OCI-LY7 (cell line): ENCODE measurements around the gene RAET1E. TPM values are rescaled to one million over a fixed set of nuclear protein-coding genes. Genes with fewer than 3 reads are reported as not detected.

Source experiments
- BruUV-seq: library from RNA; stranded (reverse); fragments of 400-500 nt; replicated peaks from 2 replicates; lab custom pipeline; 2021; lab: Mats Ljungman, UMichigan
- CTCF ChIA-PET: fragments of 300-600 bp; sonication (Branson Sonifier 250); formaldehyde crosslinking; loops from one replicate; lab custom pipeline; 2022; ENCODE audit warnings: antibody characterized with exemption; ENCODE audit not compliant: unreplicated experiment; lab: Charles Lee
- POLR2A ChIA-PET: fragments of 300-600 bp; sonication (Branson Sonifier 250); formaldehyde crosslinking; loops from one replicate; lab custom pipeline; 2022; ENCODE audit warnings: antibody characterized with exemption; lab: Charles Lee
- DNase-seq: peaks from one replicate; pipeline ENCODE4 v3.0.0-alpha.2; 2015; ENCODE audit warnings: low spot score
- H2AFZ ChIP-seq: fragments of 200-600 bp; sonication (generic), shearing (Covaris generic); 2 replicates; pipeline ENCODE4 v1.6.1; 2014; ENCODE audit warnings: mild to moderate bottlenecking, antibody characterized with exemption, low read length, moderate library complexity
- H3K27ac ChIP-seq: fragments of 200-600 bp; sonication (generic); 2 replicates; pipeline ENCODE4 v1.5.1; 2014; ENCODE audit warnings: mixed run types, low read depth, mild to moderate bottlenecking, moderate library complexity, low read length, inconsistent platforms; ENCODE audit not compliant: poor library complexity, severe bottlenecking
- H3K36me3 ChIP-seq: fragments of 200-600 bp; sonication (generic); 2 replicates; pipeline ENCODE4 v1.6.1; 2014; ENCODE audit warnings: mild to moderate bottlenecking, antibody characterized with exemption, low read length, moderate library complexity, mixed read lengths; ENCODE audit not compliant: insufficient read depth
- H3K4me1 ChIP-seq: fragments of 200-600 bp; sonication (generic); 2 replicates; pipeline ENCODE4 v1.5.1; 2014; ENCODE audit warnings: mild to moderate bottlenecking, low read length; ENCODE audit not compliant: insufficient read depth, poor library complexity, severe bottlenecking
- H3K4me2 ChIP-seq: fragments of 200-600 bp; sonication (generic); 2 replicates; pipeline ENCODE4 v1.6.1; 2014; ENCODE audit warnings: mild to moderate bottlenecking, low read length
- H3K4me3 ChIP-seq: fragments of 200-600 bp; sonication (generic); 2 replicates; pipeline ENCODE4 v1.5.1; 2014; ENCODE audit warnings: mild to moderate bottlenecking, low read depth, low read length; ENCODE audit not compliant: poor library complexity, severe bottlenecking
- H3K79me2 ChIP-seq: fragments of 200-600 bp; sonication (generic); 2 replicates; pipeline ENCODE4 v1.6.1; 2016; ENCODE audit warnings: low read depth, mild to moderate bottlenecking, low read length, moderate library complexity, mixed read lengths; ENCODE audit not compliant: insufficient read depth
- H3K9me2 ChIP-seq: fragments of 200-600 bp; sonication (generic); 2 replicates; pipeline ENCODE4 v1.6.1; 2016; ENCODE audit warnings: mild to moderate bottlenecking, low read length, mixed read lengths; ENCODE audit not compliant: insufficient read depth
- H3K9me3 ChIP-seq: fragments of 200-600 bp; sonication (generic); 2 replicates; pipeline ENCODE4 v1.6.1; 2014; ENCODE audit warnings: mild to moderate bottlenecking, mixed run types, low read length, mixed read lengths
- H4K20me1 ChIP-seq: fragments of 200-600 bp; sonication (generic); 2 replicates; pipeline ENCODE4 v1.6.1; 2014; ENCODE audit warnings: mild to moderate bottlenecking, antibody characterized with exemption, low read length, moderate library complexity, mixed read lengths; ENCODE audit not compliant: insufficient read depth
- EZH2phosphoT487 ChIP-seq: fragments of 200-600 bp; sonication (generic); IDR thresholded peaks from 2 replicates; pipeline ENCODE4 v1.6.1; 2018; ENCODE audit warnings: low read depth, borderline replicate concordance, mild to moderate bottlenecking, mixed run types, antibody characterized with exemption, low read length, moderate library complexity, mixed read lengths
- intact Hi-C: fragments of 100-400 bp; cut with micrococcal nuclease; formaldehyde crosslinking; loops from one replicate; pipeline ENCODE4 v1.10.0; 2022; ENCODE audit not compliant: unreplicated experiment
- total RNA-seq, 2 experiments: library from RNA; depleted of rRNA in 1 of 2; stranded (reverse); fragments of >200 nt in 1 of 2; shearing (Covaris generic) in 1 of 2; gene quantifications; 2 replicates each; pipeline ENCODE4 v1.2.3, GENCODE V29; 2014 to 2022
- TF ChIP-seq, protein P1 (sequence below): fragments of 200-600 bp; sonication (generic); conservative IDR thresholded peaks from 2 replicates; pipeline ENCODE4 v1.5.1; 2014; ENCODE audit warnings: mild to moderate bottlenecking, antibody characterized with exemption, low read length, moderate library complexity, mixed read lengths

RAET1E gene
- total RNA-seq, 2 experiments from 2014 or later = not detected

DNA sequence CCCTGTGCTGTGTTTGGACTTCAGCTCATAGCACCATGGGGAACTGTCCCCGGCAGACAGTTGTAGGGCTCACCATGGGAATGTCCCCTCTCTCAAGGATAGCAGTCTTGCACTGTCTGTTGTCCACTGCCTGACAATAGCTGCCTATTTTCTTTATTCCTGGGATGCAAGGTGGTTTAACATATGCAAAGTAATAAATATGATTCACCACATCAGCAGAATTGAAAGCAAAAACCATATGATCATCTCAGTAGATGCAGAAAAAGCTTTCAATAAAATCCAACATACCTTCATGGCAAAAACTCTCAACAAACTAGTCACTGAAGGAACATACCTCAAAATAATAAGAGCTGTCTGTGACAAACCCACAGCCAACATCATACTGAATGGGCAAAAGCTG is 20.3 kb downstream of the RAET1E start:
- no peak overlapping the region for H3K27ac ChIP-seq
- no peak for TF ChIP-seq EZH2phosphoT487
- TF ChIP-seq, protein P1, sequence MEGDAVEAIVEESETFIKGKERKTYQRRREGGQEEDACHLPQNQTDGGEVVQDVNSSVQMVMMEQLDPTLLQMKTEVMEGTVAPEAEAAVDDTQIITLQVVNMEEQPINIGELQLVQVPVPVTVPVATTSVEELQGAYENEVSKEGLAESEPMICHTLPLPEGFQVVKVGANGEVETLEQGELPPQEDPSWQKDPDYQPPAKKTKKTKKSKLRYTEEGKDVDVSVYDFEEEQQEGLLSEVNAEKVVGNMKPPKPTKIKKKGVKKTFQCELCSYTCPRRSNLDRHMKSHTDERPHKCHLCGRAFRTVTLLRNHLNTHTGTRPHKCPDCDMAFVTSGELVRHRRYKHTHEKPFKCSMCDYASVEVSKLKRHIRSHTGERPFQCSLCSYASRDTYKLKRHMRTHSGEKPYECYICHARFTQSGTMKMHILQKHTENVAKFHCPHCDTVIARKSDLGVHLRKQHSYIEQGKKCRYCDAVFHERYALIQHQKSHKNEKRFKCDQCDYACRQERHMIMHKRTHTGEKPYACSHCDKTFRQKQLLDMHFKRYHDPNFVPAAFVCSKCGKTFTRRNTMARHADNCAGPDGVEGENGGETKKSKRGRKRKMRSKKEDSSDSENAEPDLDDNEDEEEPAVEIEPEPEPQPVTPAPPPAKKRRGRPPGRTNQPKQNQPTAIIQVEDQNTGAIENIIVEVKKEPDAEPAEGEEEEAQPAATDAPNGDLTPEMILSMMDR = no peak
- no TSS peak for BruUV-seq
- POLR2A ChIA-PET = interaction anchor here (1.2 kb wide), 1 partner anchor 11 kb away, joined by 4 read pairs; no protein-coding TSS in a partner anchor
- intact Hi-C loops = no loop called here
- H3K79me2 ChIP-seq = no peaks in the 10 kb centered on the region
- no peak overlapping the region for H2AFZ ChIP-seq
- no peak for DNase-seq
- H3K4me2 ChIP-seq = no peak overlapping the region
- H3K4me1 ChIP-seq = no peaks in the 10 kb centered on the region
- H3K9me2 ChIP-seq = no peaks in the 10 kb centered on the region
- no peaks in the 10 kb centered on the region for H3K9me3 ChIP-seq
- H4K20me1 ChIP-seq = no peaks in the 10 kb centered on the region
- CTCF ChIA-PET = interaction anchor here (1.2 kb wide), 1 partner anchor 9 kb away, joined by 4 read pairs; no protein-coding TSS in a partner anchor
- H3K36me3 ChIP-seq = no peaks in the 10 kb centered on the region
- no peak overlapping the region for H3K4me3 ChIP-seq

DNA sequence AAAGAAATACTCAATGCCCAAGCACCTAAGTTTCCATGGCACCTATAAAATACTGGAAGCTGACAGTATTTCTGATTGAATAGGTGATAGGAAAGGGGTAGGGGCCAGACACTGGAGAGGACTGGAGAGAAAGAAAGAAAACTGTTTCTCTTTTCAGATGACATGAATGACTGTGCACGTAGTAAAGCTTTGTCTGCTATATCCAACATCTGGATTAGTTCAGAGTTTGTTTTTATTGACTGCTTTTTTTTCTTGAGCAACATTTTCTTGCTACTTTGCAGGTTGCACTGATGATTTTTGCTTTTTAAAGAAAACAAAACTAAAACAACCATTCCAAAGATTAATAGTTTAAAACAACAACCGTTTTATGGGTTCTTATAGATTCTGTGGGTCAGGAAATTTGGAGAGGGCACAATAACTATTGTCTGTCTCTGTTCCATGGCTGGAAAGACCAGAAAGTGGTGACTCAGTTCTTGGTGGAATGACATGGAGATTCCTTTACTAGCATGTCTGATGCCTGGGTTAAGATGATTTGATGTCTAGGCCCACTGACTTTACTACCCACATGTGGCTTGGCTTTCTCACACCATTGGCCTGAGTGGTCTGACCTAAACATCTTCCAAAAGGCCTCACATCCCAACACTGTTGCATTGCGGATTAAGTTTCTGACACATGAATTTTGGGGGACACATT is 21.5 kb downstream of the RAET1E start:
- ChIA-PET CTCF (interaction anchor here (1.2 kb wide), 1 partner anchor 8 kb away, joined by 4 read pairs; no protein-coding TSS in a partner anchor), POLR2A (no interaction called here)
- 0 out of 2 replicates have a peak, but pooled peaks cover 9% of the 10 kb centered on the region for H3K9me3 ChIP-seq
- no peak overlapping the region for H3K4me3 ChIP-seq
- H4K20me1 ChIP-seq = no peaks in the 10 kb centered on the region
- intact Hi-C loops = no loop called here
- no peak overlapping the region for H3K4me2 ChIP-seq
- DNase-seq = no peak
- BruUV-seq = no TSS peak
- no peaks in the 10 kb centered on the region for H3K9me2 ChIP-seq
- no peak overlapping the region for H3K27ac ChIP-seq
- no peaks in the 10 kb centered on the region for H3K4me1 ChIP-seq
- no peak overlapping the region for H2AFZ ChIP-seq
- H3K36me3 ChIP-seq = no peaks in the 10 kb centered on the region
- TF ChIP-seq, protein P1 = no peak
- TF ChIP-seq EZH2phosphoT487 = no peak
- H3K79me2 ChIP-seq = no peaks in the 10 kb centered on the region

DNA sequence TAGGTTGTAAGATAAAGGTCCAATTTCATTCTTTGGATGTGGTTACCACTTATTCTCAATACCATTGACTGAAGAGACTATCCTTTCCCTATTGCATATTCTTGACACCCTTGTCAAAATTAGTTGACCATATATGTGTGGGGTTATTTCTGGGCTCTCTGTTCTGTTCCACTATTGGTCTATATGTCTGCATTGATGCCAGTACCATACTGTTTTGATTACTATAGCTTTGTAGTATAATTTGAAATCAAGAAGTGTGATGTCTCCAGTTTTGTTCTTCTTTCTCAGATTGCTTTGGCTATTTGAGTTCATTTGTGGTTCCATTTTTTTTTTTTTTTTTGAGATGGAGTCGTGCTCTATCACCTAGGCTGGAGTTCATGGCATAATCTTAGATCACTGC is 25.7 kb downstream of the RAET1E start:
- DNase-seq = no peak
- no peaks in the 10 kb centered on the region for H3K4me1 ChIP-seq
- H4K20me1 ChIP-seq = no peaks in the 10 kb centered on the region
- no peaks in the 10 kb centered on the region for H3K79me2 ChIP-seq
- no peak overlapping the region for H3K4me3 ChIP-seq
- H2AFZ ChIP-seq = no peak overlapping the region
- H3K9me3 ChIP-seq = 0 out of 2 replicates have a peak, but pooled peaks cover 9% of the 10 kb centered on the region
- BruUV-seq = no TSS peak
- no peak overlapping the region for H3K4me2 ChIP-seq
- TF ChIP-seq EZH2phosphoT487 = no peak
- TF ChIP-seq, protein P1 = no peak
- CTCF ChIA-PET = no interaction called here
- H3K27ac ChIP-seq = no peak overlapping the region
- H3K9me2 ChIP-seq = no peaks in the 10 kb centered on the region
- intact Hi-C loops = no loop called here
- H3K36me3 ChIP-seq = no peaks in the 10 kb centered on the region
- POLR2A ChIA-PET = interaction anchor here (0.7 kb wide), 2 partner anchors 53 to 65 kb away, joined by 4 to 5 read pairs; no protein-coding TSS in a partner anchor
